Hippocampal formation (tissue), 2 donors: ENCODE measurements around the gene DIO1.

Experiments used
- DNase-seq, 2 donors: peaks; one replicate each; lab custom pipeline; 2025; lab: John Stamatoyannopoulos, UW

The DIO1 gene

GRCh38 chr1:53942127-53942957 lies 48.4 kb downstream of the DIO1 start:
- no peak for DNase-seq

GRCh38 chr1:53943090-53943489 lies 49.1 kb downstream of the DIO1 start:
- DNase-seq, result no peak

- no peak for DNase-seq
Measured at GRCh38 chr1:53943490-53944043, 49.6 kb downstream of the DIO1 start.

GRCh38 chr1:53944469-53945182 lies 50.6 kb downstream of the DIO1 start:
- no peak for DNase-seq

GRCh38 chr1:53945183-53945432 lies 51.1 kb downstream of the DIO1 start:
- DNase-seq, result no peak

- DNase-seq, result peak; percentile 96 to 97
Measured at GRCh38 chr1:53945433-53946251, 51.7 kb downstream of the DIO1 start, which contains the start of gene IFT25. Gene IFT25 (minus strand): TSS chr1:53945699. CDS start chr1:53940082, 5,617 bp downstream.

GRCh38 chr1:53946252-53947171 lies 52.5 kb downstream of the DIO1 start, which contains the start of gene LRRC42:
Gene LRRC42 (plus strand): TSS chr1:53946350. CDS start chr1:53952000, 5,650 bp downstream.
- DNase-seq, result no peak

- no peak for DNase-seq
Measured at GRCh38 chr1:53947172-53947907, 53.4 kb downstream of the DIO1 start.

- no peak for DNase-seq
Measured at GRCh38 chr1:53948291-53948690, 54.3 kb downstream of the DIO1 start.

- no peak for DNase-seq
Measured at GRCh38 chr1:53949023-53949990, 55.3 kb downstream of the DIO1 start.

- no peak for DNase-seq
Measured at GRCh38 chr1:53951697-53952096, 57.7 kb downstream of the DIO1 start.

- no peak for DNase-seq
Measured at GRCh38 chr1:53954128-53954527, 60.1 kb downstream of the DIO1 start.

- no peak for DNase-seq
Measured at GRCh38 chr1:53956308-53957168, 62.6 kb downstream of the DIO1 start.

GRCh38 chr1:53957194-53957818 lies 63.3 kb downstream of the DIO1 start:
- no peak for DNase-seq

GRCh38 chr1:53959664-53960250 lies 65.8 kb downstream of the DIO1 start:
- no peak for DNase-seq
